BJ (cell line): ENCODE data around the gene KRABD2.
"Not testable (repeated sequence)": the region's sequence is repeated elsewhere in the genome, so short reads cannot be mapped to it uniquely, and the experiment has no call there.

ENCODE experiments used
- CTCF ChIA-PET: fragments of 350-600 bp; formaldehyde crosslinking; extraction: SDS; loops from one replicate; lab custom pipeline; 2021; ENCODE audit warnings: antibody characterized with exemption, inconsistent platforms; lab: Yijun Ruan, JAX
- POLR2A ChIA-PET: fragments of 300-600 bp; sonication (Branson Sonifier 250); formaldehyde crosslinking; extraction: SDS; loops from one replicate; lab custom pipeline; 2021; ENCODE audit warnings: antibody characterized with exemption; lab: Charles Lee
- DNase-seq: peaks from one replicate; pipeline ENCODE4 v3.0.0-alpha.2; 2011; ENCODE audit warnings: low read depth
- H3K27me3 ChIP-seq: 2 replicates; pipeline ENCODE4 v1.6.0; 2011; ENCODE audit warnings: low read length; ENCODE audit not compliant: control insufficient read depth, insufficient read depth
- H3K36me3 ChIP-seq: 2 replicates; pipeline ENCODE4 v1.5.1; 2011; ENCODE audit warnings: low read length; ENCODE audit not compliant: control insufficient read depth, insufficient read depth
- H3K4me3 ChIP-seq: 2 replicates; pipeline ENCODE4 v1.5.1; 2011; ENCODE audit warnings: low read depth, mild to moderate bottlenecking, control low read depth, low read length
- TF ChIP-seq, protein P1 (sequence below): IDR thresholded peaks from 2 replicates; pipeline ENCODE4 v1.5.1; 2011; ENCODE audit warnings: low read depth, mild to moderate bottlenecking, control low read depth, inconsistent platforms, low read length, moderate library complexity; ENCODE audit not compliant: insufficient read depth

The KRABD2 gene

DNA sequence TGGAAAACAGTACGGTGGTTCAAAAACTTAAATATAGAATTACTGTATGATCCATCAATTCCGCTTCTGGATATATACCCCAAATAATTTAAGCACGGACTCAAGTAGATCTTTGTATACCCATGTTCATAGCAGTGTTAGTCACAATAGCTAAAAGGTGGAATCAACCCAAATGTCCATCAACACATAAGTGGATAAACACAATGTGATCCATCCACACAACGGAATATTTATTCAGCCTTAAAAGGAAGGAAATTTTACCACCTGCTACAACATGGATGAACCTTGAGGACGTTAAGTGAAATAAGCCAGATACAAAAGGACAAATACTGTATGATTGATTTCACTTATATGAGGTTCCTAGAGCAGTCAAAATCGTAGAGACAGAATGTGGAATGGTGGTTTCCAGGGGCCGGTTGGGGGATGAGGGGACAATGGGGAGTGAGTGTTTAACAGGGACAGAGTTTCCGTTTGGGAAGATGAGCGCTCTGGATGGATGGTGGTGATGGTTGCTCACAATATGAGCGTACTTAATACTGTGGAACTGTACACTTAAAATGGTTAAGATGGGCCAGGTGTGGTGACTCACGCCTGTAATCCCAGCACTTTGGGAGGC, 26.5 kb upstream of the KRABD2 start:
- CTCF ChIA-PET, result interaction anchor here (1.9 kb wide), 1 partner anchor 19 kb away, joined by 6 read pairs; no protein-coding TSS in a partner anchor
- TF ChIP-seq, protein P1, sequence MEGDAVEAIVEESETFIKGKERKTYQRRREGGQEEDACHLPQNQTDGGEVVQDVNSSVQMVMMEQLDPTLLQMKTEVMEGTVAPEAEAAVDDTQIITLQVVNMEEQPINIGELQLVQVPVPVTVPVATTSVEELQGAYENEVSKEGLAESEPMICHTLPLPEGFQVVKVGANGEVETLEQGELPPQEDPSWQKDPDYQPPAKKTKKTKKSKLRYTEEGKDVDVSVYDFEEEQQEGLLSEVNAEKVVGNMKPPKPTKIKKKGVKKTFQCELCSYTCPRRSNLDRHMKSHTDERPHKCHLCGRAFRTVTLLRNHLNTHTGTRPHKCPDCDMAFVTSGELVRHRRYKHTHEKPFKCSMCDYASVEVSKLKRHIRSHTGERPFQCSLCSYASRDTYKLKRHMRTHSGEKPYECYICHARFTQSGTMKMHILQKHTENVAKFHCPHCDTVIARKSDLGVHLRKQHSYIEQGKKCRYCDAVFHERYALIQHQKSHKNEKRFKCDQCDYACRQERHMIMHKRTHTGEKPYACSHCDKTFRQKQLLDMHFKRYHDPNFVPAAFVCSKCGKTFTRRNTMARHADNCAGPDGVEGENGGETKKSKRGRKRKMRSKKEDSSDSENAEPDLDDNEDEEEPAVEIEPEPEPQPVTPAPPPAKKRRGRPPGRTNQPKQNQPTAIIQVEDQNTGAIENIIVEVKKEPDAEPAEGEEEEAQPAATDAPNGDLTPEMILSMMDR, result no peak
- DNase-seq, result no peak
- POLR2A ChIA-PET, result no interaction called here
- Histone ChIP-seq H3K36me3 (no peaks in the 10 kb centered on the region), H3K4me3 (no peak overlapping the region), H3K27me3 (peaks cover 6% of the 10 kb centered on the region; the same call in 1 of the 2 replicates)

DNA sequence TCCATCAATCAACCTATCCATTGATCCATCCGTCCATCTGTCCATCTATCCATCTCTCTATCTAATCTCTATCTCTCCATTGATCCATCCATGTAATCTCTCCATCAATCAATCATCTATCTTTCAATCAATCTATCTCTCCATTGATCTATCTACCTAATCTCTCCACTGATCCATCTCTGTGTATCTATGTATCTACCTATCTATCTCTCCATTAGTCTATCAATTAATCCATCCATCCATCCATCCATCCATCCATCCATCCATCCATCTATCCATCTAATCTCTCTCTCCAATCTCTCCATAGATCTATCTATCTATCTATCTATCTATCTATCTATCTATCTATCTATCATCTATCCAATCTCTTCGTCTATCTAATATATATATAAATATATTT, 24.6 kb upstream of the KRABD2 start:
- H3K4me3 ChIP-seq, result no peak overlapping the region
- ChIA-PET CTCF (interaction anchor here (0.8 kb wide), 1 partner anchor 9 kb away, joined by 3 read pairs; no protein-coding TSS in a partner anchor), POLR2A (no interaction called here)
- peaks cover 13% of the 10 kb centered on the region; the same call in 1 of the 2 replicates for H3K27me3 ChIP-seq
- no peaks in the 10 kb centered on the region for H3K36me3 ChIP-seq
- TF ChIP-seq, protein P1, result no peak
- no peak for DNase-seq

DNA sequence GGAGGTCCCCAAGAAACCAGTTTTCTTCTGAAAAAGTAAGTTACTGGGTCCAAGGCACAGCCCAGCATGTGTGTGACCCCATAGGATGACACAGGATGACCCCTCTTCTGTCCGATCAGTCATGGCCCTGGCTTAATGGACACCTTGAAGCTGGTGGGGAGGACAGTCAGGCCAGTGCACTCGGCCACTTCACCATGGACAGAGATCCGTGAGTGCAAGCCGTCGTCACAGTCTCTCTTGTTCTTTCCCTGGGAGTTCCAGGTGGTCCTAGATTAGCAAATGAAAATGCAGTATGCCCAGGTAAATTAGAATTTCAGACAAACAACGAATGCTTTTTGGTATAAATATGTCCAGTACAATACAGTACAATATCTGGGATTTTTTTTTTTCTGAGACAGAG, 22.5 kb upstream of the KRABD2 start:
- CTCF ChIA-PET, result interaction anchor here (0.6 kb wide), 1 partner anchor 170 kb away, joined by 4 read pairs; no protein-coding TSS in a partner anchor
- Histone ChIP-seq H3K27me3 (peaks cover 15% of the 10 kb centered on the region), H3K36me3 (no peaks in the 10 kb centered on the region), H3K4me3 (no peak overlapping the region)
- TF ChIP-seq, protein P1, result no peak
- DNase-seq, result no peak
- POLR2A ChIA-PET, result no interaction called here

DNA sequence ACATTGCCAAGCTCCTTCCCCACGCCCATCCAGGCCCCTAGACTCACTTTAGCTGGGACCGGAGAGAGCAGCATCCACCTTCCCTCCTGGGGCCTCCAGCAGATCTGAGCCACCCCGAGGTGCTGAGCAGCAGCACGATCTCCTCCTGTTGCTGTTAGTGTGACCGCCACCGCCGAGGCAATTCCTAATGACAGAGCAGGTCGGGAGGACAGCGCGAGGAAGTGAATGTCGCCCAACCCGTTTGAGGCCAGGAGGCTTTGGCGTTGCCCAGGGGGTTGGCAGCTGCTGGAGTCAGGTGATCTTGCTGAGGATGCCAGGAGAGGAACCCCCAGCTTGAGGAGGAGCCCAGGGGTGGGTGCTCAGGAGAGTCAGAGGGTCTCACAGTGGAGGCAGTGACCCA, 21.1 kb upstream of the KRABD2 start, which contains the start of gene RNF222:
Gene RNF222 (minus strand): TSS at position 192 of the 400 bp plus-strand sequence. CDS start 4,366 bp downstream, outside the sequence.
- TF ChIP-seq, protein P1, result no peak
- peaks cover 15% of the 10 kb centered on the region for H3K27me3 ChIP-seq
- H3K36me3 ChIP-seq, result no peaks in the 10 kb centered on the region
- no peak within 1 kb of the TSS for H3K4me3 ChIP-seq
- ChIA-PET CTCF (interaction anchor here (1.1 to 1.7 kb wide), 2 partner anchors 8 to 388 kb away, joined by 4 to 5 read pairs; no protein-coding TSS in a partner anchor), POLR2A (no interaction called here)
- DNase-seq, result no peak

DNA sequence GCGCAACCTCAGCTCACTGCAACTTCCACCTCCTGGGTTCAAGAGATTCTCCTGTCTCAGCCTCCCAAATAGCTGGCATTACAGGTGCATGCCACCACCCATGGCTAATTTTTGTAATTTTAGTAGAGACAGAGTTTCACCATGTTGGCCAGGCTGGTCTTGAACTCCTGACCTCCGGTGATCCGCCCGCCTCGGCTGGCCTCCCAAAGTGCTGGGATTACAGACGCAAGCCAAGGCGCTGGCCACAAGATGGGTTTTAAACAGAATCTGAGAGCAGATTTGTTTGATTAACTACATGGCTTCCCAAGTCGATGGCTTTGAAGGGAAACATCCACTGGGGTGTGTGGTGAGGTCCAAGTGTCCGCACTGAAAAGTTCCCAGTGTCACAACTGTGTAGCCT, 18.0 kb upstream of the KRABD2 start:
- CTCF ChIA-PET, result interaction anchor here (1.1 to 4.7 kb wide), 3 partner anchors 11 to 391 kb away, joined by 4 to 22 read pairs (median 10); no protein-coding TSS in a partner anchor
- H3K36me3 ChIP-seq, DNase-seq, H3K4me3 ChIP-seq, POLR2A ChIA-PET: not testable (repeated sequence)
- H3K27me3 ChIP-seq, result peaks cover 11% of the 10 kb centered on the region
